ENCODE measurements around the gene PLA2R1.

The PLA2R1 gene

DNA sequence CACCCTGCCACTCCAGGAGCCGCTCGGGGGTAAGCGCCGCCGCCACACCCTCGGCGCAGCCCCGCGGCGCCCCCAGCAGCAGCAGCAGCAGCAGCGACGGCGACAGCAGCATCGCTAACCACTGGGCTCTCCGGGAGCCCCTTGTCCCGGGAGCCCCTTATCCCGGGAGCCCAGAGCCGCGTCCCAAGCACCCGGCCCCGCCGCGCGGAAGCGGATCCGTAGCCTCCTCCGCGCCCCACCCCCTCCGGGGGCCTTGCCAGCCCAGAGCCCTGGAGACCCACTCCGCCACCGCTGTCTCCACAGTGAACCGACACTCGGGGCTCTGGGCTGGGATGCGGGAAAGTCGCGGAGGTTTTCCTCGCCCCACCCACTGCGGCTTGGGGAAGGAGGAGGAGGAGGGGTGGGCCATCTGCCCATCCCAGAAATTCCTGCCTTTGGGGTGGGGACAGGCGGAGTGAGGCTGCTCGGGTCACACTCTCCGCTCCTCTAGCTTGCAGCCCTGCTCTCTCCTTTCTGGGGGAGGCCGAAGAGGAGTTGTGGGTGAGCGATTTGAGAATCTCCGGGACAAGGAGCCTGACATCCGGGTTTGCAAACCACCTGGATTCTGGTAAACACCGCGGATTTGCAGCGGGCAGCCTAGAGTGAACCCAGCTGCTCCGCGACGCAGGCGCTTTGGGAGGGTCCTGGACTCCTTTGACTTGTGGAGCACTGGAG, at the start of gene PLA2R1:
Gene PLA2R1 (minus strand): TSS at position 324 of the 714 bp plus-strand sequence. CDS start 212 bp downstream, at position 112.
- DNase-seq (ENCODE audit: low spot score) = peak; percentile 51

DNA sequence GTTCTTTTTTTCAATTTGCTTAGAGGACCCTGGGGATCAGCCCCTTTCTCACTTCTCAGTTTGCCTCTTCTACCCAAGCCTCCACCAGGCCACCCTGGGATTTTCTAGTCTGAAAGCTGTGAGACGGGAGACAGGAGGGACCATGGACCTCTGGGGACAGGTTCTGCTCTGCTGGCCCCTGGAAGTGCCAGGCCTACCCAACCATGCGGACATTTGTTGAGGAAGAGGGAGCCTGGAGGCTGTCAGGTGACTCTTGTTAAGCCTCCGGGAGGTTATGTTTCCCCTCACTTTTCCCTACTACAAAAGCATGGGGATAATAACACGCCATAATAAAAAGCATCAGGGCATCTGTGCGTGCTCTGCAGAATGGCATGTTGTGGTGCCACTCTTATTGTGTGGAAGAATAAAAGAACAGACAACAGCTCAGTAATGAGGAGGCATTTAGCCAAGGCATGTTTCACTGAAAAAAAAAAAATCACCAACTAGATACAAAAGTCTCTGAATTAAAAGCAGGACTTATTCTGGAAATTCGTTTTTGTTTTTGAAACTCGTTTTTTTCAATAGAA, 48.3 kb upstream of the PLA2R1 start:
- no peak for DNase-seq (ENCODE audit: low spot score)

DNA sequence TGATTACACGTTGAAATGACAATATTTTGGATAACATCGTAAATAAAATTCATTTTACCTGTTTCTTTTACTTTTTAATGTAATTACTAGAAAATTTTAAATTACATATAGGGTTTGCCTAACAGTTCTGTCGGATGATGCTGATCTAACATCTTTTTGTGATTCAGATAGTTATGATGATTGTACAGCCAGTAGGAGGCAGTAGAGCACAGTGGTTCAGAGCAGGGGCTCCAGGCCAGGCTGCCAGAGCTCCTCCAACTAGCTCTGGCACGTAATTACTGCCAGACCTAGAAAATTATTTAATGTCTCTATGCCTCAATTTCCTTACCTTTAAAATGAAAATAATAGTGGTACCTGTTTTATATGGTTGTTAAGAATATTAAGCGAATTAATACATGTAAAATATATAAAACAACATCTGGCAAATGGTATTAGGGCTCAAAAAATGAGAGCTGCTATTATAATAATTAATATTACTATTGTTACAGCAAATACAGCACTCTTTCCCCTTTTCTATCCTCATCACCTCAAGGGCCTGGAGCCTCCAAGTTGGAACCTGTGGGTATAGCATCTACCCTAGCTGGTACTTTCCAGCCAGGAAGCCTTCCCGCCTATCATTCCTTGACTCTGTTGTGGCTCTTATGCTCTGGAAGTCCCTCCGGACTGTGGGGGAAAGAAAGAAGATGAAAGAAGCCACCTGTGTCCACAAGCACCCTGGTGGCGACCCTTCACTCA, 47.7 kb upstream of the PLA2R1 start:
- DNase-seq (ENCODE audit: low spot score) = peak; percentile 45

DNA sequence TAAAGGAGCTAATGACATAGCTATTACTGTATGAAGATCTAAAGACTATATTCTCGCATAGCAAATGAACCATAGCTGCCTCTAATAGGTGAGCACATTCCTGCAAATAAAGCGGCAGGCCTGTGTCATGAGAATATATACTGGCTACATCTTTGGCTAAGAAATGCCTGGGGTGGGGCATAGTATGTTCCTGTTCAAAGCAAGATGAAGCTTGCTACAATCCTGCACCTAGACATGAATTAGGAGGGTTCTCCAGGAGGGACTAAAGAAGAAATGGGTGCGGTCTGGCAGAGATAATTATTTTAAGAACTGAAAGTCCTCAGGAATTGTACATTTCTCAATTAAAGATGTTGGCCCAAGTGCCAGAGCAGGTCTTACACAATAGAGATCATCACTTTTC, 46.8 kb upstream of the PLA2R1 start:
- DNase-seq (ENCODE audit: low spot score) = no peak

DNA sequence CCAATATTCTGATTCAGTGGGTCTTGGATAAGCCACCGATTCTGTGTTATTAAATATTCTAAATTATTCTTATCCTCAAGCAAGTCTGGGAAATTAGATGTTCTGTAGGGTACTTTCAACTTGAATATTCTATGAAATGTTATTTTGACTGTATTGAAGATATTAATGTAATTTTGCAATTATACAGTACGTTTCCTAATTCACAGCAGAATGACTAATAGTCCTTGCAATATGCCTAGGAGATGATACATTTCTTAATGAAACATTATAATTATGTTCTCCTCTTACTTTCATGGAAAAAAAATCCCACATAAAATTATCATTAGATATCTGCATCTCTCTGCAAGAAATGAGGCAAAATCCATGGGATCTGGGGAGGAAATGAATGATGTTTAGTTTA, 46.2 kb upstream of the PLA2R1 start:
- no peak for DNase-seq (ENCODE audit: low spot score)

DNA sequence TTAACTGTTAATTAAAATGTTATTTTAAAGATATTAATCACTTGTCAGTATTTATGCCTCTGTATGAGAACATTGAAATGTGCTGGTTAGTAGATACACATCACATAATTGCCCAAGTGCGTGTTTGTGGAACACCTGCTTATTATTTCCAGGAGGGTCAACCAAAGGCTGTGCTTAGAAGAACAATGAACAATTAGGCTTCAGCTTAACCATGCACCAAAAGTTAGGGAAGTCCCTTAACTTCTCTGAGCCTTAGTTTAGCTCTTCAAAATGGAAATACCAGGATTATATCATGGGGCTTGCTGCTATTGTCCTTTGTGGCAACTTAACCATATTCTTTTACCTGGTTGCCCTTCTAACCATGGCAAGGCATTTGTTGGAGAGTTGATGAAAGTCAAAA, 43.0 kb upstream of the PLA2R1 start:
- no peak for DNase-seq (ENCODE audit: low spot score)

DNA sequence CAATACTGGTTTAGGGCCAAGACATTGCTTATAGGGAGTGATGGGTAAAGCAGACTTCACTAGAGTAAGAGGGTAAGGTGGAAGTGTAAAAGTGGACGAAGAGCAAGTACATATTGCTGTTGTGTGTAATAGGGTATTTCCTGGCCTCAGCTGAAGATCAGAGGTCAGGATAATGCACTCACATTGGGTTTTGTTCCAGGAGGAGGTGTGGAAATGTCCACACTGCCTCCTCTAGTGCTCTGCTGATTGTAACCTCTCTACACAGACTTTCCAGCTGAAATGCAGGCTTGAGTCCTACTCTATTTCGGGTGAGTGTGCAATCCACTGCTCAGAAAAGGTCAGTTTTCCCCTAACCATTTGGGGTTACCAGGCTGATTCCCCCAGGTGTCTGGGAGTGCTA, 41.7 kb upstream of the PLA2R1 start:
- no peak for DNase-seq (ENCODE audit: low spot score)

DNA sequence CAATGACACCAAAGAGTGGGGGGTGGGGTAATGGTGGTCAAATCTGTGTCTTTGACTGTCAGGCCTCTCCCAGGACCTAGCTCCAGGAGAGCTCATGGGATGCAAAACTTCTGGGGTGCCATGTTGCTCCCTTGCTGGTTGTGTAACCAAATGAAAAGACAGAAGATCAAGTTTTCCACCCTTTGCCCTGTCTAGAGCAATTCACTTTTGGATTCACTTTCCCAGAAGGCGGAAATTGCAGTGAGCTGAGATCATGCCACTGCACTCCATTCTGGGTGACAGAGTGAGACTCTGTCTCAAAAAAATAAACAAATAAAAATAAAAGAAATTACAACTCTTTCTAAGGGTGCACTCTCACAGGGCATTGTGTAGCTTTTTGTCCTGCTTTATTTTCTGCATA, 34.9 kb upstream of the PLA2R1 start:
- no peak for DNase-seq (ENCODE audit: low spot score)

DNA sequence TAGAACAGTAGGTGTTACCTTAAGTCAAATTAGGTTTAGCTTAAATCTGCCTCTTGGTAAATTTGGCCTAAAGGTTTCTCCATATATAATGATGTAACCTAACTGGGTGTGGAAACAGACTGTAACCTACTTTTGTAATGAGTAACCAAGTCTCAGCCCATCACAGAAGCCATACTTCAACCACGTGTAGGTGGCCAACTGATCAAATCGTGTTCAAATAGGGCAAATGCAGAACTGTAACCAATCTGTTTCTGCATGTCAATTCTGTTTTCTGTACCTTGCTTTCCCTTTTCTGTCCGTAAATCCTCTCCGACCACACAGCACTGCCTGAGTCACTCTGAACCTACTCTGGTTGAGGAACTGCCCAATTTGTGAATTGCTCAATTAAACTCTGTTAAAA, 34.0 kb upstream of the PLA2R1 start:
- DNase-seq (ENCODE audit: low spot score) = no peak

DNA sequence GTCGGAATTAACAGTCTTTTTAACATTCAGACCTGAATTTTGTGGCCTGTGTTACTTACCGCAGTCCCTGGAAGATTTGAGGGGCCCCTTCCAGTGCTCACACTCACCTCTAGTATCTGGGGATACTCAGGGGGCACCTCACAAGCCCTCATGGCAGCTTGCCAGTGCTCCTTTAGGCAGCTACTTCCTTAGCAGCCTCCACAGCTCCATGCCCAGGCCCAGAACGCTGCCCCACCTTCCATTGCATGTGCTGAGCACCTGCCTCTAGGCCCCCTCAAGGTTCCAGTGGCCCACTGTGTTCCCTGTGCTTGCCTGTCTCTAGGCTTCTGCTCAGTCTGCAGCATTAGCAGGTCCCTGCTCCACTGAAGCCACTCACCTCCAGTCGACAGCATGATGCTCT, 30.0 kb upstream of the PLA2R1 start:
- no peak for DNase-seq (ENCODE audit: low spot score)

DNA sequence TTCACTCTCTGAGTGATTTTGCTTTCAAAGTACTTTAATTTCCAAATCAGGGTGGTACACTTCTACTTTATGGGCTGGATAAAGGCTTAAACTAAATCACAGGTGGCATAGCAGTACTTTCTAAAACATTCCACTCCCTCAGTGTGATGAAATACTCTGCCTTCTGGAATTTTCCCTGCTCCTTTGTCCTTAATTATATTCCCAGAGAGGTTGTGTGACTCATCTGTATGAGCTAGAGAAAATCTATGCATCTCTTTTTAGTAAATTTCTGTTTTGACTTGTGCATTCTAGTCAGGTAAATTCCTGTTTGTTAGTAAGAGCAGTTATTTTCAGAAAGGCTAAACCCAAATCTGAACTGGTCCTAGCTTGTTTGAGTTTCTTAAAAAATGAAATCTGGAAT, 29.0 kb upstream of the PLA2R1 start:
- no peak for DNase-seq (ENCODE audit: low spot score)

DNA sequence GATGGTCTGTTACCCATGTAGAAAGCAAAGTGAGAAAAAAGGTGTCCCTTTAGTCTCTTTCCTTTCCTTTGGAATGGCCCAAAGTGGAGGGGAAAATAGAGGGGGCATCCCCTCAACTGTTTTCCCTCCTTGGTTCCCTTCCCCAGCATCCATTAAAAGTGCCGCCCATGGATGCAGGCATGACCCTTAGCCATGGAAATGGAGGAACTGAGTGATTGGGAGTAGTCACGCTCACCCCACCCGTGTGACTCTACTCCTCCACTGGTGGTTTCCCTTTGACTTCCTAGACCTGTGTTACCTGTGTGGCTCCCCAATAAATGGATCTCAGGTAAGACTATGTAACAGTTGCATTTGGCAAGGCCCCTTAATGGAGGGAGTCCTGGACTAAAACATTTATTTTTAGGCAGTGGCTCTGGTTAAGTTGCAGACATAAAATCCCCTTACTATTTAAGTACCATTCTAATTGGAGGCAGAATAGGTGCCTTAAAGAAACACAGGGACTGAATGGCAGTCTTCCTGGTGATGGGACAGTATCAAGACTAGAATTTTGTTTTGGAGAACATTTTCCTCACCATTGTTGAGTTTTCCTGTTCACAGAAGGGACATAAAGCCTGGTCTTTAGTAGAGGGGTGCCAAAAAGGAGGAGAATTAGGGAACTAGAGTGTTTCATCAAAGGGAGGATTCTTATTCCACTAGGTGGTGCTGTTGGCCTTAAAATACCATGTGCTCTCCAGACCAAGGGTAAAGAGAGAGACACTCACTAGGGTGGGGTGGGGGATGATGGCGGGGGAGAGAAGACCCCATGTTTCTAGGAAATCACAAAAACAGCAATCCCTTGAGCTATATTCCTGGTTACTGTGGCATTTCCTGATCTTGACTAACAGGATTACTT, 25.7 kb upstream of the PLA2R1 start:
- no peak for DNase-seq (ENCODE audit: low spot score)

DNA sequence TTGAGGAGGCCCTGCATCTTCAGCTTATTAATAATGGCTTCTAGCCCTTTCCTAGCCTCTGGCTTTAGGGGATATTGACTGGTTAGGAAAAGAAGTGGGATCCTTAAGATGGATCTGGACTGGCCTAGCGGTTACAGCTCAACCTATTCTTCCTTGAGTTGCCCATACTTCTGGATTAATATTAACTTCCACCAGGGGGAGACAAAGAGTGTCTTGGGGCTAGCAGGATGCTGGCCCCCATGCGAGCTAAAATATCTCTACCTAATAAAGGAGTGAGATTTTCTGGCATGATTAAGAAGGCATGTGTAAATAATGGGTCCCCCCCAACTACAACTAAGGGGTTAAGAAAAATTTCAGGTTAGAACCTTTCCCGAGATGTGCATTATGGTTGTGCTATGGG, 23.2 kb upstream of the PLA2R1 start:
- no peak for DNase-seq (ENCODE audit: low spot score)

DNA sequence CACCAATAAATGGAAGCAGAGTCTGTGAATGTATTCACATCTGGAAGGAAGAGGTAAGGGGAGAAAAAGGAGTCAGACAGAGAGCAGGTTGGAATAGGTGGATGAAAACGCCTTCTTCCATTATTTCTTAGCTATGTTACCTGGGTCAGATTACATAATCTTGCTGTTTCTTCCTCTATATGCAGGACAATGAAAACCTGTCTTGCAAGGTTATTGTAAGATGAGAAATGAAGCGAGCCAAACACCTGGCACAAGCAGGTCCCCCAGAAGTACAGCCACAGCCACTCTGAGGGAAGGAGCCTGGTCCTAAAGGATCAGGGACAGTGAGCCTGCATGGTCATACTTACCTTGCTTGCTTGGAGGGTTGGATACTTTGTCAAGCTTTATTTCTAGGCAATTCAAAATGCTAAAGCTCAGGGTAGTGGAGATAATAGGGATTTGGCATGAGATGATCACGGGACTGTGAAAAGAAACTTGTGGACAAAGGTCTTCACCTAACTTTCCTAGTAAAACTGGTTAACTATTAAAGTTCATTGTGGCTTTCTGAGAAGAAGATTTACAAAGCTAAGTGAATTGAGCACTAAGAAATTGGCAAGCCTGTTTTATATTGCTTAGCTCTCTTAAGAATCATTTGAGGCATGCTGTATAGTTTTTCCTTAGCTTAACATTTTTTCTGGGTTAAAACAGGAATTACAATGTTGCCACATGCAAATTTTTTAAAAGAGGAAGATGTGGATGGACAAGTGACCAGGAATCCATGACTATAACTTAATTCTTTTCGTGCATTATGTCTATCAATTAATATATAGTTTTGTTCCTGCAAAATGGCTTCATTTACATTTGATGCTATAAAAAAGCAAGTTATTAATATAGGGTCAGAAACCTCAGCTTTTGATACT, 15.7 kb upstream of the PLA2R1 start:
- DNase-seq (ENCODE audit: low spot score) = no peak

DNA sequence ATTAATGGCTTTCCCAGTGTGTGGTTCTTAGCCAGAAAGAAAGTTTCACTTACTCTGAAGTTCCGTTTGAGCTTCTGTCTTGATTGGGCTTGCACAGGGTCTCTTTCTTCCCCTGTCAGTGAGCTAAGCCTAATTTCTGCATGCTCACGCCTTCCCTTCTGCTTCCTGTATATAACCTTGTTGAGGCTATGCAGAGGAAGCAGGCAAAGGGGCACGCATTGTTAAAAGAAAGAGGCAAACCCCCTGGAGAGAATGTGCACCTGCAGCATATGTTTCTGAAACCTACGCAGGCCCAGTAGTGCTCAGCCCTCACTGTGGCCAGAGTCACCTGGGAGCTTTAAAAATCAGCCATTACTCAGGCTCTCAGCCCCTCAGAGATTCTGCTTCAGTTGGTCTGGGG, 14.5 kb upstream of the PLA2R1 start:
- no peak for DNase-seq (ENCODE audit: low spot score)

DNA sequence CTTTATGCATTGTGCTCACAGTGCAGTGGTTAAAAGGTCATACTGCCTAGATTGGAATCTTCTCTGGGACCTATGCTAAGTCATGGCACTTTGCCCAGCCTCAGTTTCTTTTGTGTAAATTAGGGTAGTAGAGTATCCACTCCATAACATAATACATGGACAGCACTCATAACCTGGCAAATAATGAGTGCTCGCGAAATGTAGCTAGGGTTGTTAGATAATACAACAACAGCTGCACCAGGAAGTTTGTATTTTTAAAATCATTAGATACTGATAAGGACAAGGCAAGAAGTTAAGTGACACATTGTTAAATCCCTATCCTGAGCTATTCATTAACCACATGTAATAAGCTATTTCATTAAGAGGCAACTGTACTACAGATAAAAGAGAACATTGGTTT, 13.8 kb upstream of the PLA2R1 start:
- no peak for DNase-seq (ENCODE audit: low spot score)

DNA sequence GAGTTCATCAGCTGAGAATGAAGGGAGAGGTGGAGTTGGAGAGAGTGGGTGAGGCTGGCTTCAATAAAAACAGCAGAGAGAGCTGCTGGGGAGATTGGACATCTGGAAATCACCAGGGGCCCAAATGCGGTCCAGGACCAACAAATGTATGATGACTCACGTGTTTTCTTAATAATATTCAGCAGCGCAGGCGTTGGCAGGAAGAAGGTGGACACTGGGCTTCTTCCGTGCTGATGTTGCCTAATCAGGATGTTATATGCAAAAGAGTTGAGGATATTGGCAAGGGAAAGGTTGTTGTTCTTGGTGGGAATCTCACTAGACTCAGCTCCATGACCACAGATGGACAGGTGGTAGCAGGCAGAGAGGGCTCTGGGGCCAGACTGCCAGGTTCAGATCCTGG, 12.8 kb upstream of the PLA2R1 start:
- no peak for DNase-seq (ENCODE audit: low spot score)

DNA sequence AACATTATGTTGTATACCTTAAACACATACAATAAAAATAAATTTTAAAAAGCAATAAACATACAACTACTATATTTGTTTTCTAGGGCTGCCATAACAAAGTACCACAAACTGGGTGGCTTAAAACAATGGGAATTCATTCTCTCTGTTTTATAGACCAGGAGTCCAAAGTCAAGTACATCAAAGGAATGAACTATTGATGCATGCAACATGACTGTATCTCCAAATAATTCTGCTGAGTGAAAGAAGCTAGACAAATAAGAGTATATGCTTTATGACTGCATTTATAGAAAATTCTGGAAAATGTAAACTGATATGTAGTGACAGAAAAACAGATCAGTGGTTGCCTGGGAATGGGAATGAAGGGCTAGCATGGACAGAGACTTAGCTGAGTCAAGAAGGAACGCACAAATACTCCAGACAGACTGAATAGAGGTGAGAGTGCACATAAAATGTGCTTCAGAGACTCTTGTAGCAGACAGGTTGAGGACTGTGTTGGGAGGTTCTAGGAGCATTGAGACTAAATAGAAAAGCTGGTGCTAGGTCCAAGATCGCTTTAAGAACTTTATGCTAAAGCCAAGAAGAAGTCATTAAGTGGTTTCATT, 11.0 kb upstream of the PLA2R1 start:
- no peak for DNase-seq (ENCODE audit: low spot score)

DNA sequence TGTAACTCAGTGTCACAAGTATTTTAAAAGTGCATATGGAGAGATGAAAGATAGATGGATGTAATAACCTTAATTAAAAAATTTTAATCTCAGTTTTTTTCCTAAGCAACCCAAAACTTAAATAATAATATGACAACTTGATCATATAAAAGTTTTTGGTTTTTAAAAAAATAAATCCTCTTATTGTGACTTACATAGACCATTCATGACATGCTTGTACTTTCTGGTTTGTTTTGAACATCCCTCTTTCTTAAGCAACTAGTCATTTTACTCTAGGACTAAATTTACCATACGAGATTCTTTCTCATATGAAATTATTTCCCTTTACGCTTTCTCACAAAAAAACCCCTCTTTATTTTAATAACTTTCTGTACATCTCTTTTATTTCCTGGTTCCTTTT, 6.5 kb upstream of the PLA2R1 start:
- DNase-seq (ENCODE audit: low spot score) = no peak

DNA sequence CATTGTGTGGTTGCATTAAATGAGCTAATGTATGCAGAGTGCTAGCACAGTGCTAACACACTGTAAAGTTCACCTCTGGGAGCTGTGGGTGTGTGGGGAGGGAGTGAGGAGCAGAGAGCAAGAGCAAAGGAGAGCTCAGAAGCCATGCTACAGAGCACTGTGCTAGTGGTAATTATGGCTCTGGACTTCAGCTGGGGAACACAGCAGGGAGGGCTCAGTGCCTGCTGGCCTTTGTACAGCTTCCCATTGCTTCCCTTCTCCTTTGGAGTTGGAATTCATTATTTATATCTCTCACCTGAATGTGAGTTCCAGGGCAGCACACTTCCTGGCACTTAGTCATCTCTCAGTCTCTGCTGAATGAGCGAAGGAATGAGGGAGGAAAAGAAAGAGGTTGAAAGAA, 2.5 kb upstream of the PLA2R1 start:
- DNase-seq (ENCODE audit: low spot score) = no peak
